ENCODE data around the gene TYK2.
A peak's percentile ranks its signal among the peaks of the same experiment; 100 is the strongest.
"Not testable (repeated sequence)": the region's sequence is repeated elsewhere in the genome, so short reads cannot be mapped to it uniquely, and the experiment has no call there.

TYK2 gene

DNA sequence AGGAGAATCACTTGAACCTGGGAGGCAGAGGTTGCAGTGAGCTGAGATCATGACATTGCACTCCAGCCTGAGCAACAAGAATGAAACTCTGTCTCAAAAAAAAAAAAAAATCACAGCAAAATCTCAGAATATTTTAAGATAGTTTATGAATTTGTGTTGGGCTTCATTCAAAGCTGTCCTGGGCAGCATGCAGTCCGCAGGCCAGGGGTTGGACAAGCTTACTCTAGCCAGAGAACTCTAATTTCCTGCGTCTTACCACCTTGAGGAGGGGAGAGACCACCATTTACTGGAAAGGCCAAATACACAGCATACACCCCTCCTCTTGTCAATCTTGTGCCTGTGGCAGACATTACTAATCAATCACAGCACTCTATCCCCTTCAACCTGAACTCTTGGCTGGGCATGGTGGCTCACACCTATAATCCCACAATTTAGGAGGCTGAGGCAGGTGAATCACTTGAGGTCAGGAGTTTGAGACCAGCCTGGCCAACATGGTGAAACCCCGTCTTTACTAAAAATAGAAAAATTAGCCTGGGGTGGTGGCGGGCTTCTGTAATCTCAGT is 13.3 kb downstream of the TYK2 start:
- not testable (repeated sequence) for H3K27me3 ChIP-seq (replicated peaks; ENCODE audit: control insufficient read depth, insufficient read depth, low read length); H3K9me3 ChIP-seq (ENCODE audit: control insufficient read depth, low read length); H3K4me3 ChIP-seq (ENCODE audit: low read length); H3K4me1 ChIP-seq (ENCODE audit: control insufficient read depth, insufficient read depth, low read length); DNase-seq (ENCODE audit: low read depth); H3K9ac ChIP-seq (ENCODE audit: low read length)
- peaks cover 55% of the 10 kb centered on the region for H3K36me3 ChIP-seq (ENCODE audit: control insufficient read depth, insufficient read depth, low read length, severe bottlenecking)

DNA sequence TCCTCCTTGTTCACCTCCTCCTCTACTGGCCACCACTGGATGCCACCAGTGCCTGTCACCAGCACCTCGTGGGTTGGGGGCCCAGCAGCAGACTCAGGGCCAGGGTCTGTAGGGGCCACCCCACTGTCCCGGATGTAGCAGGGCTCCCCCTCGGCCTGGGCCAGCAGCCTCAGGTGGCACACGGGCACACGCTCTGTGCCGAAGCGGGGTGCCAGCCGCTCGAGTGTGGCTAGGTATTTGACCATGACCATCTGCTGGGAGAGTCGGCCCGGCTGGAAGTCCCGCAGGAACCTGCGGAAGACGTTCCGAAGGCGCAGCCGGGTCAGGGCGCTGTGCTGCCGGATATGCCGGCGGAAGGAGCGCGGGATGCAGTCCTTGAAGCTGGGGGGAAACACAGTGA is 14.9 kb downstream of the TYK2 start:
- Histone ChIP-seq H3K9me3 (ENCODE audit: control insufficient read depth, low read length) (no peaks in the 10 kb centered on the region), H3K36me3 (ENCODE audit: control insufficient read depth, insufficient read depth, low read length, severe bottlenecking) (peaks cover 64% of the 10 kb centered on the region), H3K9ac (ENCODE audit: low read length) (no peak overlapping the region)

DNA sequence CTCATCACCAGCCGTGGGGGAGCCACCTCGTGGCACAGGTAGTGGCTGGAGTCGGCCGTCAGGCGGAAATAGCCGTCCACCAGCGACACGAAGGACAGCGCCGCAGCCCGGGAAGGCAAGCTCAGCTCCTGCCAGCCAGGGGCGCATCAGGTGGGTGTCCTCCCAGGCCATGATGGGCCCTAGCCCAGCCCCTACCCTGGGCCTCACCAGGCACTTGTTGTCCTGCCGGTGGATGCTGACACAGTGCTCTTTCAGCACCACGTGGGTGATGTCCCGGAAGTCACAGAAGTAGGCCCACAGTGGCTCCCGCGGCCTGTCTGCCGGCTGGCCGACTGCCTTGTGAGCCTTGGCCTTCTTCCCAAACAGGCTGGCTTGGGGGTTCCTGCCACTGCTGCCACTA is 15.7 kb downstream of the TYK2 start:
- Histone ChIP-seq H3K27me3 (replicated peaks; ENCODE audit: control insufficient read depth, insufficient read depth, low read length) (no peaks in the 10 kb centered on the region), H3K9ac (ENCODE audit: low read length) (no peak overlapping the region), H3K4me3 (ENCODE audit: low read length) (no peak overlapping the region), H3K36me3 (ENCODE audit: control insufficient read depth, insufficient read depth, low read length, severe bottlenecking) (peaks cover 69% of the 10 kb centered on the region), H3K9me3 (ENCODE audit: control insufficient read depth, low read length) (no peaks in the 10 kb centered on the region), H3K4me1 (ENCODE audit: control insufficient read depth, insufficient read depth, low read length) (no peaks in the 10 kb centered on the region)
- DNase-seq (ENCODE audit: low read depth): no peak

More for the DNA sequence above, 14.9 kb downstream of the TYK2 start:
- Histone ChIP-seq H3K4me3 (ENCODE audit: low read length) (no peak overlapping the region), H3K27me3 (replicated peaks; ENCODE audit: control insufficient read depth, insufficient read depth, low read length) (no peaks in the 10 kb centered on the region), H3K4me1 (ENCODE audit: control insufficient read depth, insufficient read depth, low read length) (no peaks in the 10 kb centered on the region)
- no peak for DNase-seq (ENCODE audit: low read depth)

DNA sequence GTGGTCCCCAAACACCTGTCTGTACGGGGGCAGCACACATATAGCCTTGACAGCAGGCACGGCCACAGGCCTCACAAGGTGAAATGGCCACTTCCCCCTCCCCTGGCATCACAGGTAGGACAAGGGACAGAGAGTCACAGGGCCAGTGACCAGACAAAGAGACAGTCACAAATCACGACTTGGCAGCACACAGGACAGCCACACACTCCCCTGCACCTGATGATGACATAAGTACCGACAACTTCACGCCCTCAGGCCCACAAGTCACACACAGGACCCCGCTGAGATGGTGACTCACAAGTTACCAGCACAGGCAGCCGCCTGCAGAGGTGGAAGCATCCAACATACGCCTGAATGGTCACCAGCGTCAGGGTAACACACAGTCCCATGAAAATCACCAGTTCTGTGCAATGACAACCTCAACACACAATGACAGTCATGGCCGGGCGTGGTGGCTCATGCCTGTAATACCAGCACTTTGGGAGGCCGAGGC is 16.5 kb downstream of the TYK2 start:
- Histone ChIP-seq H3K9ac (ENCODE audit: low read length) (no peak overlapping the region), H3K9me3 (ENCODE audit: control insufficient read depth, low read length) (no peaks in the 10 kb centered on the region), H3K4me1 (ENCODE audit: control insufficient read depth, insufficient read depth, low read length) (no peaks in the 10 kb centered on the region), H3K27me3 (replicated peaks; ENCODE audit: control insufficient read depth, insufficient read depth, low read length) (no peaks in the 10 kb centered on the region), H3K4me3 (ENCODE audit: low read length) (no peak overlapping the region), H3K36me3 (ENCODE audit: control insufficient read depth, insufficient read depth, low read length, severe bottlenecking) (peaks cover 69% of the 10 kb centered on the region)
- no peak for DNase-seq (ENCODE audit: low read depth)

DNA sequence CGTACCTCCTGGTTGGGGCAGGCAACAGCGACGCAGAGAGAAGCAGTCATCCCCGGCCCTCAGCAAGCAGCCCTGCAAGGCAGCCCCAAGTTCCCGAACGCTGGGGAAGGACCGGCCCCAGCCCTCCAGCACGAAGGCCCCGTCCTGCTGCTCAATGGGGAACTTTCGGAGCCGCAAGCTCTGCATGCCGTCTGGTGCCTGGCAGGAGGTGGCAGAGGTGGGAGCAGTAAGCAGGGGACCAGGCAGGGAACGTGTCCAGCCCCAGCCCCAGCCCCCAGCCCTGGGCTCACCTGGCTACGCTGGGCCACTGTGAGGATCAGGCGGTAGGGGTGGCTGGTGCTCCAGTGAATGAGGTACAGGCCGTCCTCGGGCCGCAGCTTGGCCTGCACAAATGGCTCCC is 18.1 kb downstream of the TYK2 start:
- Histone ChIP-seq H3K27me3 (replicated peaks; ENCODE audit: control insufficient read depth, insufficient read depth, low read length) (no peaks in the 10 kb centered on the region), H3K4me1 (ENCODE audit: control insufficient read depth, insufficient read depth, low read length) (no peaks in the 10 kb centered on the region), H3K9ac (ENCODE audit: low read length) (no peak overlapping the region), H3K4me3 (ENCODE audit: low read length) (no peak overlapping the region), H3K36me3 (ENCODE audit: control insufficient read depth, insufficient read depth, low read length, severe bottlenecking) (peaks cover 71% of the 10 kb centered on the region), H3K9me3 (ENCODE audit: control insufficient read depth, low read length) (no peaks in the 10 kb centered on the region)
- DNase-seq (ENCODE audit: low read depth): no peak

DNA sequence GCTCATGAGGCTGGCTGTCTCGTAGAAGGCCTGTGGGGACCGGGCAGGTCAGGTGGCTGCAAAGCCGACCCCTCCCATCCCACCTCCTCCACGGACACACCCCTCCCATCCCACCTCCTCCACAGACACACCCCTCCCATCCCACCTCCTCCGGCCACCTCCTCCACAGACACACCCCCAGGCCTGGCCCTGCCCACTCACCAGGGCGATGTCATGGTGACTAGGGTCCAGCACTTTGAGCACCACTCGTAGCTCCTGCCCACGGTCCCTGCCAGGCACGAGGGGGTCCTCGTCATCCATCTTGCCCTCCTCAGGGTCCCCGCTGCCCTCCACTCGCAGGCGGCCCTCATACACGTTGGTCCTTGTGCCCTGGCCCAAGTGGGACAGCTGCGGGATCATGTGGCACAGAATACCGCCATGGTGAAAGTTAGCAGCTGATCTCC is 18.8 kb downstream of the TYK2 start:
- Histone ChIP-seq H3K9ac (ENCODE audit: low read length) (no peak overlapping the region), H3K27me3 (replicated peaks; ENCODE audit: control insufficient read depth, insufficient read depth, low read length) (no peaks in the 10 kb centered on the region), H3K36me3 (ENCODE audit: control insufficient read depth, insufficient read depth, low read length, severe bottlenecking) (peaks cover 71% of the 10 kb centered on the region), H3K4me1 (ENCODE audit: control insufficient read depth, insufficient read depth, low read length) (no peaks in the 10 kb centered on the region), H3K9me3 (ENCODE audit: control insufficient read depth, low read length) (no peaks in the 10 kb centered on the region), H3K4me3 (ENCODE audit: low read length) (no peak overlapping the region)
- no peak for DNase-seq (ENCODE audit: low read depth)

DNA sequence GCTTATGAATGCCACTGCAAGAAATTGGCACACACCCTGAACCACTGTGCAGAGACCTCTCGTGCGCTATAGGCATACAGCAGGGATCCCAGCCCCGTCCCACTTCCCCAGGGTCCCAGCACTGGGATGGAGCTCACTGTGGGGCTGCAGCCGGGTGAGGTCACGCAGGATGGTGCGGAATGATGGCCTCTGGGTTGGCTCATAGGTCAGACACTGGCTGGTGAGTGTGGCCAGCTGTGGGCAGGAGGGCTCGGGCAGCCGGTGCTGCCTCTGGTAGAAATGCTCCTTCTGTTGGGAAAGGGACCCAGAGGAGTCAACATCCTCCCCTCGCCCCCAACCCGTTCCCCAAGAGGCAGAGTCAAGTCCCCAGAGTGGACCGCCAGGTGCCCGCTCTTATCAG is 23.9 kb downstream of the TYK2 start:
- Histone ChIP-seq H3K4me3 (ENCODE audit: low read length) (no peak overlapping the region), H3K27me3 (replicated peaks; ENCODE audit: control insufficient read depth, insufficient read depth, low read length) (no peaks in the 10 kb centered on the region), H3K9ac (ENCODE audit: low read length) (no peak overlapping the region), H3K9me3 (ENCODE audit: control insufficient read depth, low read length) (no peaks in the 10 kb centered on the region), H3K36me3 (ENCODE audit: control insufficient read depth, insufficient read depth, low read length, severe bottlenecking) (peaks cover 60% of the 10 kb centered on the region), H3K4me1 (ENCODE audit: control insufficient read depth, insufficient read depth, low read length) (peaks cover 6% of the 10 kb centered on the region)
- DNase-seq (ENCODE audit: low read depth): no peak

DNA sequence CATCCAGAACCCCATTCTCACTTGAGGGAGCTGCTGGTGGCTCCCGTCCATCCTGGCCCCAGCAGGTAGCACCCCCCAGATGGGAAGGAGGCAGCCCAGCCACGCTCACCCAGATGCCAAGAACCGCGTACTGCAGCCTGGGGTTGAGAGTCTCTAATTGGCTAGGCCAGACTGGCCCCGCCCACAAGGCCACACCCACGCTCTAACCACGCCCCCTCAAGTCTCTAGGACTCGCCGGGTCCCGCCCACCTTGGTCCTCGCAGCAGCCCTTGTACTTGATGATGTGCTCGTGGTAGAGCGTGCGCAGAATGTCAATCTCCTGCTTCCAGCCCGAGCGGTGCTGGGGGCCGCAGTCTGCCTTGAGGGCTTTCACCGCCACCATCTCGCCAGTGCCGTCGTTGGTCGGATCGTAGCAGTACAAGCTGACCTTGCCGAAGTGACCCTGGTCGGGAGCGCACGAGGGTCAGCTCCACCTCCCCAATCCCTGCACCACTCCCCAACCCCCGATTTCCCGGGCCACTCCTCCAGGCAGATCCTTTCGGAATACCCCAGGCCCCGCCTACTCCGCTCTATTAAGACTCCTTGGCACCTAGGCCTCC is 26.5 kb downstream of the TYK2 start:
- Histone ChIP-seq H3K9me3 (ENCODE audit: control insufficient read depth, low read length) (no peaks in the 10 kb centered on the region), H3K4me1 (ENCODE audit: control insufficient read depth, insufficient read depth, low read length) (peaks cover 6% of the 10 kb centered on the region), H3K4me3 (ENCODE audit: low read length) (no peak overlapping the region), H3K36me3 (ENCODE audit: control insufficient read depth, insufficient read depth, low read length, severe bottlenecking) (peaks cover 53% of the 10 kb centered on the region), H3K9ac (ENCODE audit: low read length) (no peak overlapping the region), H3K27me3 (replicated peaks; ENCODE audit: control insufficient read depth, insufficient read depth, low read length) (no peaks in the 10 kb centered on the region)
- DNase-seq (ENCODE audit: low read depth): peak; percentile 45

DNA sequence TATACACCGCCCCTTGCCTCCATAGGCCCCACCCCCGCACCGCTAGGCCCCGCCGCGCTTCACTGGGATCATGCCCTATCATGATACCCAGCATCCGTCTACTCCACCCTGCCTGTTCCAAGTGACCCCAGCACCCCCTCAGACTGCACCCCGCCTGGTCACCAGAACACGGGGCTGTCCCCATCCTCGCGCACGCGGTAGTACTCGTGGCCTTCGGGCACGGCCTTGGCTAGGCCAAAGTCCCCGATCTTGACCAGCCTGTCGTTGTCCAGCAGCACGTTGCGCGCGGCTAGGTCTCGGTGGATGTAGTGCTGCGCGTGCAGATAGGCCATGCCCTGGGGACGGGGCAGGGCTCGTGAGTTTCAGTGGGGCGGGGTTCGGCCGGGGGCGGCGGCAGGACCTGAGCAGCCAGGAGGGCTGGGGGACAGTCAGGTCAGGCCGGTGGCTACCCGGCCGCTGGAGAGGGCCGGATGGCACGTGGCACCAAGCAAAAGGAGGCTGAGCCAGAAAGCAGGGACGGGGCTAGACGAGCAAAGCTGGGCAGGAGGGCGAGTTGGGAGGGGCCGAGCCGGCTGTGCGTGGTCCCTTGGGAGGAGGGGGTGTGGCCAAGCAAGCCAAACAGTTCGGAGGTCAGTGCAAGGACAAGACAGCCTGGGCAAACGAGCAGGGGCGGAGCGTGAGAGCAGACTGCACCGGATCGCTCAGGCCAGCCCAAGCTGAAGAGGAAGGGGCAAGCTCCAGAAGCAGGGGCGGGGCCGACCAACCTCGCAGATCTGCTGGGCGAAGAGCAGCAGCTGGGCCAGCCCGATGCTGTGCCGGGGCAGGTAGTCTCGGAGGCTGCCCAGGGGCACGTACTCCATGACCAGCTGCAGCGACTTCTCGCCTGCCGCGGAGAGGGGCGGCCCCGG is 27.4 kb downstream of the TYK2 start:
- Histone ChIP-seq H3K27me3 (replicated peaks; ENCODE audit: control insufficient read depth, insufficient read depth, low read length) (no peaks in the 10 kb centered on the region), H3K9ac (ENCODE audit: low read length) (no peak overlapping the region), H3K9me3 (ENCODE audit: control insufficient read depth, low read length) (no peaks in the 10 kb centered on the region), H3K4me1 (ENCODE audit: control insufficient read depth, insufficient read depth, low read length) (peaks cover 6% of the 10 kb centered on the region), H3K4me3 (ENCODE audit: low read length) (no peak overlapping the region), H3K36me3 (ENCODE audit: control insufficient read depth, insufficient read depth, low read length, severe bottlenecking) (peaks cover 48% of the 10 kb centered on the region)
- DNase-seq (ENCODE audit: low read depth): no peak

DNA sequence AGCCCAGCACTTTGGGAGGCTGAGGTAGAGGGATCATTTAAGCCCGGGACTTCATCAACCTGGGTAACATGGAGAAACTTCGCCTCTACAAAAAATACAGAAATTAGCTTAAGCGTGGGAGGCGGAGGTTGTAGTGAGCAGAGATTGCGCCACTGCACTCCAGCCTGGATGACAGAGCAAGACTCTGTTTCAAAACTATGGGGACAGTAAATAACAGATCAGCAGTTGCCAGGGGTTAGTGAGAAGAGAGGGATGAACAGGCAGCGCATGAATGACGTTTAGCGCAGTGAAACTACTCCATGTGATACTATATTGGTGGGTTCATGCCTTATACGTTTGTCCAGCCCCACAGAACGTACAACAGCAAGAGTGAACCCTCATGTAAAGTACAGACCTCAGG is 33.9 kb downstream of the TYK2 start:
- Histone ChIP-seq H3K4me3 (ENCODE audit: low read length) (no peak overlapping the region), H3K27me3 (replicated peaks; ENCODE audit: control insufficient read depth, insufficient read depth, low read length) (no peaks in the 10 kb centered on the region), H3K36me3 (ENCODE audit: control insufficient read depth, insufficient read depth, low read length, severe bottlenecking) (peaks cover 12% of the 10 kb centered on the region), H3K9ac (ENCODE audit: low read length) (no peak overlapping the region), H3K9me3 (ENCODE audit: control insufficient read depth, low read length) (no peaks in the 10 kb centered on the region), H3K4me1 (ENCODE audit: control insufficient read depth, insufficient read depth, low read length) (peaks cover 9% of the 10 kb centered on the region)
- DNase-seq (ENCODE audit: low read depth): no peak

DNA sequence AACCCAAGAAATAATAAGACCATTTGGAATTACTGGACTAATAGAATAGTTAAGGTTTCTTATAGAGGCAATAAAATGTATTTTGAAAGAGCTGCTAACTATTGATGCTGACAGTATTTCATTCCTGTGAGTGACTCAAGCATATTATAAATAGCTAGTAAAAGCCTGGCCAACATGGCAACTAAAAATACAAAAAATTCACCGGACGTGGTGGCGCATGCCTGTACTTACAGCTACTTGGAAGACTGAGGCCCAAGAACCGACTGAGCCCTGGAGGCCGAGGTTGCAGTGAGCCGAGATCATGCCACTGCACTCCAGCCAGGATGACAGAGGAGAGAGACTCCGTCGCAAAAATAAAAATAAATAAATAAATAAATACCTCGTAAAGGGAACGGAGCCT is 35.6 kb downstream of the TYK2 start:
- Histone ChIP-seq H3K9me3 (ENCODE audit: control insufficient read depth, low read length) (no peaks in the 10 kb centered on the region), H3K4me1 (ENCODE audit: control insufficient read depth, insufficient read depth, low read length) (peaks cover 9% of the 10 kb centered on the region), H3K9ac (ENCODE audit: low read length) (no peak overlapping the region), H3K27me3 (replicated peaks; ENCODE audit: control insufficient read depth, insufficient read depth, low read length) (no peaks in the 10 kb centered on the region), H3K36me3 (ENCODE audit: control insufficient read depth, insufficient read depth, low read length, severe bottlenecking) (peaks cover 2% of the 10 kb centered on the region), H3K4me3 (ENCODE audit: low read length) (no peak overlapping the region)
- DNase-seq (ENCODE audit: low read depth): peak; percentile 5
